ENCODE data around the gene MYO5C. TPM values are rescaled to one million over a fixed set of nuclear protein-coding genes. Genes with fewer than 3 reads are reported as not detected.

Gene MYO5C
- total RNA-seq, 1 donor from 2014 or later, result 4.5 TPM

DNA sequence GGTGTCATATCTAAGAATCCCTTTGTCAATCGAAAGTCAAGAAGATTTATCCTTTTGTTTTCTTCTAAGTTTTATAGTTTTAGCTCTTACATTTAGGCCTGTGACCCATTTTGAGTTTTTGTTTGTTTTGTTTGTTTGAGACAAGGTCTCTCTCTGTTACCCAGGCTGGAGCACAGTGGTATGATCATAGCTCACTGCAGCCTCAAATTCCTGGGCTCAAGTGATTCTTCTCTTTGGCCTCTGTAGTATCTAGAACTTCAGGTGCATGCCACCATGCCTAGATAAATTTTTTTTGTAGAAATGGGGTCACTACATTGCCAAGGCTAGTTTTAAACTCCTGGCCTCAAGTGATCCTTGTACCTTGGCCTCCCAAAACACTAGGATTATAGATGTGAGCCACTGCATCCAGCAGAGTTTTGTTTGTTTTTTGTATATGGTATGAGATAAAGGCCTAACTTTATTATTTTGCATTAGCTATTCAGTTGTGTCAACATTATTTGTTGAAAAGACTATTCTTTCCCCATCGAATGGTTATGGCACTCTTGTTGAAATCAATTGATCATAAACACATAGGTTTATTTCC is 5.8 kb upstream of the MYO5C start:
- Mint-ChIP-seq H3K27me3 (ENCODE audit: low read depth, unreplicated experiment) (no peaks in the 10 kb centered on the region), H3K27ac (ENCODE audit: unreplicated experiment) (no peak overlapping the region), H3K36me3 (ENCODE audit: low read depth, unreplicated experiment) (peaks cover 11% of the 10 kb centered on the region), H3K4me1 (ENCODE audit: low read depth, unreplicated experiment) (no peaks in the 10 kb centered on the region), H3K4me3 (ENCODE audit: unreplicated experiment) (no peak overlapping the region), H3K9me3 (ENCODE audit: unreplicated experiment) (peaks cover 5% of the 10 kb centered on the region)
- TF ChIP-seq, protein P1, sequence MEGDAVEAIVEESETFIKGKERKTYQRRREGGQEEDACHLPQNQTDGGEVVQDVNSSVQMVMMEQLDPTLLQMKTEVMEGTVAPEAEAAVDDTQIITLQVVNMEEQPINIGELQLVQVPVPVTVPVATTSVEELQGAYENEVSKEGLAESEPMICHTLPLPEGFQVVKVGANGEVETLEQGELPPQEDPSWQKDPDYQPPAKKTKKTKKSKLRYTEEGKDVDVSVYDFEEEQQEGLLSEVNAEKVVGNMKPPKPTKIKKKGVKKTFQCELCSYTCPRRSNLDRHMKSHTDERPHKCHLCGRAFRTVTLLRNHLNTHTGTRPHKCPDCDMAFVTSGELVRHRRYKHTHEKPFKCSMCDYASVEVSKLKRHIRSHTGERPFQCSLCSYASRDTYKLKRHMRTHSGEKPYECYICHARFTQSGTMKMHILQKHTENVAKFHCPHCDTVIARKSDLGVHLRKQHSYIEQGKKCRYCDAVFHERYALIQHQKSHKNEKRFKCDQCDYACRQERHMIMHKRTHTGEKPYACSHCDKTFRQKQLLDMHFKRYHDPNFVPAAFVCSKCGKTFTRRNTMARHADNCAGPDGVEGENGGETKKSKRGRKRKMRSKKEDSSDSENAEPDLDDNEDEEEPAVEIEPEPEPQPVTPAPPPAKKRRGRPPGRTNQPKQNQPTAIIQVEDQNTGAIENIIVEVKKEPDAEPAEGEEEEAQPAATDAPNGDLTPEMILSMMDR (IDR thresholded peaks at IDR 0.05; ENCODE audit: insufficient read depth, low read depth, low read length), result no peak
- no peak for TF ChIP-seq EZH2 (IDR thresholded peaks at IDR 0.05; ENCODE audit: insufficient read depth, low read length)
- H3K9ac ChIP-seq (ENCODE audit: low read length), result no peak overlapping the region
- H3K4me1 ChIP-seq (ENCODE audit: insufficient read depth, low read length), result no peaks in the 10 kb centered on the region
- no peak for DNase-seq (ENCODE audit: low read depth)
- H3K9me3 ChIP-seq (ENCODE audit: insufficient read depth, low read depth, low read length), result no peaks in the 10 kb centered on the region
- H4K20me1 ChIP-seq (ENCODE audit: insufficient read depth, low read length), result no peaks in the 10 kb centered on the region
- H3K4me3 ChIP-seq (ENCODE audit: insufficient read depth, low read depth, low read length), result no peak overlapping the region
- no peak overlapping the region for H3K4me2 ChIP-seq (ENCODE audit: low read length)
- no peaks in the 10 kb centered on the region for H3K36me3 ChIP-seq (ENCODE audit: insufficient read depth, low read length)
- no peak overlapping the region for H2AFZ ChIP-seq (ENCODE audit: low read depth, low read length)
- no peaks in the 10 kb centered on the region for H3K79me2 ChIP-seq (ENCODE audit: insufficient read depth, low read length)
- peak; percentile 5 for FAIRE-seq
- no peak overlapping the region for H3K27ac ChIP-seq (ENCODE audit: low read depth, low read length)
- H3K27me3 ChIP-seq (ENCODE audit: insufficient read depth, low read length), result no peaks in the 10 kb centered on the region

DNA sequence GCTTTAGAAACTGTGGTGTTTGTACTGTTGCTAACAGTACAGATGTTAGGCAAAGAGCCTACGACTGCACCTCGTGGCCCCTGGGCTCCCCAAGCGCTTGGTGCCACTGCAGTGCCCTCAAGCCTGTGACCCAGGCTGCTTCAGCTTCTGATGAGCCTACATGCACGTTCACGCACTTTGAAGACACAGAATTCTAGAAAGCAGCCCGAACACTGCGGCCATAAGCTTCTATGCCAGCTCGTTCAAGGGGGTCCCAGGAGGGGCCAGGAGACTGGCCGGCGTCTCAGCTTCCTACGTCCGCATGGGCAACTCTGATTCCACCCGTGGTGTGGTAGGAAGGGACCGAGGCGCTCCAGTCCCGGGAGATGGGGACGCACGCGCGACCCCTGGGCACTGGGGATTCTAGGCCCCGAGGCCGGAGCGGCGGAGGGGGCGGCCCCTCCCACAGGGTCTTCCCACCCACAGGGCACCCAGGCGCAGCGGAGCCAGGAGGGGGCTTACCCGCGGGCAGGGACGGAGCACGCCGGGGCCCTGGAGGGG is 653 bp downstream of the MYO5C start:
- no peaks in the 10 kb centered on the region for H4K20me1 ChIP-seq (ENCODE audit: insufficient read depth, low read length)
- peak overlapping the region; percentile 15 for H2AFZ ChIP-seq (ENCODE audit: low read depth, low read length)
- H3K9ac ChIP-seq (ENCODE audit: low read length), result no peak overlapping the region
- no peaks in the 10 kb centered on the region for H3K79me2 ChIP-seq (ENCODE audit: insufficient read depth, low read length)
- no peaks in the 10 kb centered on the region for H3K9me3 Mint-ChIP-seq (ENCODE audit: unreplicated experiment)
- no peak overlapping the region for H3K27ac Mint-ChIP-seq (ENCODE audit: unreplicated experiment)
- peak; percentile 81 for TF ChIP-seq EZH2 (IDR thresholded peaks at IDR 0.05; ENCODE audit: insufficient read depth, low read length)
- TF ChIP-seq, protein P1 (IDR thresholded peaks at IDR 0.05; ENCODE audit: insufficient read depth, low read depth, low read length), result no peak
- peaks cover 3% of the 10 kb centered on the region for H3K4me1 Mint-ChIP-seq (ENCODE audit: low read depth, unreplicated experiment)
- no peak overlapping the region for H3K27ac ChIP-seq (ENCODE audit: low read depth, low read length)
- no peaks in the 10 kb centered on the region for H3K36me3 ChIP-seq (ENCODE audit: insufficient read depth, low read length)
- H3K27me3 Mint-ChIP-seq (ENCODE audit: low read depth, unreplicated experiment), result peaks cover 8% of the 10 kb centered on the region
- H3K4me1 ChIP-seq (ENCODE audit: insufficient read depth, low read length), result no peaks in the 10 kb centered on the region
- H3K9me3 ChIP-seq (ENCODE audit: insufficient read depth, low read depth, low read length), result no peaks in the 10 kb centered on the region
- H3K4me3 ChIP-seq (ENCODE audit: insufficient read depth, low read depth, low read length), result peak overlapping the region; percentile 48
- peak overlapping the region; percentile 85 for H3K4me2 ChIP-seq (ENCODE audit: low read length)
- peak overlapping the region; percentile 79 for H3K4me3 Mint-ChIP-seq (ENCODE audit: unreplicated experiment)
- DNase-seq (ENCODE audit: low read depth), result no peak
- no peaks in the 10 kb centered on the region for H3K36me3 Mint-ChIP-seq (ENCODE audit: low read depth, unreplicated experiment)
- H3K27me3 ChIP-seq (ENCODE audit: insufficient read depth, low read length), result peaks cover 18% of the 10 kb centered on the region
- no peak for FAIRE-seq

DNA sequence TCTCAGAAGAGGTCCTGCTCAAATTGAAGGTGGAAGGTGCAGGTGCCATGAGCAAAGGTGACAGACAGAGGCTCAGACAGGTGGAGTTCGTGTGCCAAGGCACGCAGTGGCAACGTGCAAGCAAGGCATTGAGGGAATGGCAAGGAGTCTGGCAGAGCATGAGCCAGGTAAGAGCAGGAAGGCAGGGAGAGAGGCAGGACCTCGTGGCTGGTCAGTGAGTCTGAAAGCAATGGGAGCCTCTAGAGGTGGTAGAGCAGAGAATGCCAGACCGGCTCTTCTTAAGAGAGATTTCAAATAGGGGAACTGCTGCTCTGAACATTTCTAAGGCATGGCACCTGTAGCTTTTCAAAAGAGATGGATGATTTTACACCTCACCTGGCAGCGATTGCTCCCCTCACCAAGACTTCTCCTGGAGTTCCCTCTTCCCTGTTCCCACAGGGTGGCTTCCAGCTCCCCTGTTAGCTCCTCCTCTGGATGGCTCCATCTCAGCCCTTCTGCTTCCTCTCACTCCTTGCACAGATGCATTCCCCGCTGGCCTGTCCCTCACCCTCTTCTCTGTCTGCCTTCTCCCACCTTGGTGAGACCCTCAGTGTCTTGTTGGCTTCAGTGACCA is 2.7 kb downstream of the MYO5C start:
- Histone ChIP-seq H2AFZ (ENCODE audit: low read depth, low read length) (no peak overlapping the region), H3K36me3 (ENCODE audit: insufficient read depth, low read length) (no peaks in the 10 kb centered on the region), H3K27me3 (ENCODE audit: insufficient read depth, low read length) (peaks cover 18% of the 10 kb centered on the region), H3K9ac (ENCODE audit: low read length) (no peak overlapping the region), H3K27ac (ENCODE audit: low read depth, low read length) (no peak overlapping the region), H4K20me1 (ENCODE audit: insufficient read depth, low read length) (no peaks in the 10 kb centered on the region), H3K4me3 (ENCODE audit: insufficient read depth, low read depth, low read length) (no peak overlapping the region), H3K79me2 (ENCODE audit: insufficient read depth, low read length) (no peaks in the 10 kb centered on the region), H3K9me3 (ENCODE audit: insufficient read depth, low read depth, low read length) (no peaks in the 10 kb centered on the region), H3K4me2 (ENCODE audit: low read length) (no peak overlapping the region), H3K4me1 (ENCODE audit: insufficient read depth, low read length) (no peaks in the 10 kb centered on the region)
- peaks cover 8% of the 10 kb centered on the region for H3K27me3 Mint-ChIP-seq (ENCODE audit: low read depth, unreplicated experiment)
- no peak for FAIRE-seq
- DNase-seq (ENCODE audit: low read depth), result no peak
- no peak for TF ChIP-seq EZH2 (IDR thresholded peaks at IDR 0.05; ENCODE audit: insufficient read depth, low read length)
- TF ChIP-seq, protein P1 (IDR thresholded peaks at IDR 0.05; ENCODE audit: insufficient read depth, low read depth, low read length), result no peak
- H3K4me1 Mint-ChIP-seq (ENCODE audit: low read depth, unreplicated experiment), result peaks cover 18% of the 10 kb centered on the region
- no peak overlapping the region for H3K4me3 Mint-ChIP-seq (ENCODE audit: unreplicated experiment)
- H3K27ac Mint-ChIP-seq (ENCODE audit: unreplicated experiment), result no peak overlapping the region
- H3K36me3 Mint-ChIP-seq (ENCODE audit: low read depth, unreplicated experiment), result no peaks in the 10 kb centered on the region
- H3K9me3 Mint-ChIP-seq (ENCODE audit: unreplicated experiment), result no peaks in the 10 kb centered on the region

All from astrocyte (in vitro differentiated cells and primary cell).